ENCODE results near the gene TYMP. TPM values are rescaled to one million over a fixed set of nuclear protein-coding genes. Genes with fewer than 3 reads are reported as not detected.

TYMP gene
- total RNA-seq, 1 experiment from 2014 or later = 0.58 TPM

DNA sequence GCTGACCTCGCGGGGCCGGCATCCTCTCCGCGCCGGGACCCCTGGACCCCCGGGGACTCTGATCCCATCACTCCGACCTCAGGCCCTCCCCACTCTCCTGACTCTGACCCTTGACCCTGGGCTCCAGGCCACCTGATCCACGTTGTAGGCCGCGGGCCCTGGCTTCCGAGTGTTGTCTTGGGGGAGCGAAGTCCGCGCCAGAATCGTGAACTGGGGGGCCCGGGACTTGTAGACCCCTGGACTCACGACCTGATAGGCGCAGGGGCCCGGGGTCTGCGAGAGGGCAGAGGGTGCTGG, 716 bp upstream of the TYMP start:
- Histone ChIP-seq H3K27me3 (replicated peaks; ENCODE audit: insufficient read depth, low read depth, low read length, poor library complexity) (peaks cover 23% of the 10 kb centered on the region), H3K4me1 (ENCODE audit: insufficient read depth, low read length, poor library complexity, severe bottlenecking) (peaks cover 21% of the 10 kb centered on the region), H3K9me3 (ENCODE audit: low read depth, low read length, poor library complexity, severe bottlenecking) (no peaks in the 10 kb centered on the region), H3K27ac (ENCODE audit: low read depth, low read length, poor library complexity, severe bottlenecking) (no peak overlapping the region), H3K36me3 (ENCODE audit: insufficient read depth, low read length, poor library complexity, severe bottlenecking) (no peaks in the 10 kb centered on the region), H3K4me3 (ENCODE audit: low read depth, low read length, poor library complexity, severe bottlenecking) (peak overlapping the region; percentile 46)
- POLR2A ChIA-PET (ENCODE audit: low non-redundant PET) = no interaction called here
- CTCF ChIA-PET = no interaction called here
- intact Hi-C loops (cut with micrococcal nuclease; ENCODE audit: unreplicated experiment) = no loop called here
- TF ChIP-seq, protein P1, sequence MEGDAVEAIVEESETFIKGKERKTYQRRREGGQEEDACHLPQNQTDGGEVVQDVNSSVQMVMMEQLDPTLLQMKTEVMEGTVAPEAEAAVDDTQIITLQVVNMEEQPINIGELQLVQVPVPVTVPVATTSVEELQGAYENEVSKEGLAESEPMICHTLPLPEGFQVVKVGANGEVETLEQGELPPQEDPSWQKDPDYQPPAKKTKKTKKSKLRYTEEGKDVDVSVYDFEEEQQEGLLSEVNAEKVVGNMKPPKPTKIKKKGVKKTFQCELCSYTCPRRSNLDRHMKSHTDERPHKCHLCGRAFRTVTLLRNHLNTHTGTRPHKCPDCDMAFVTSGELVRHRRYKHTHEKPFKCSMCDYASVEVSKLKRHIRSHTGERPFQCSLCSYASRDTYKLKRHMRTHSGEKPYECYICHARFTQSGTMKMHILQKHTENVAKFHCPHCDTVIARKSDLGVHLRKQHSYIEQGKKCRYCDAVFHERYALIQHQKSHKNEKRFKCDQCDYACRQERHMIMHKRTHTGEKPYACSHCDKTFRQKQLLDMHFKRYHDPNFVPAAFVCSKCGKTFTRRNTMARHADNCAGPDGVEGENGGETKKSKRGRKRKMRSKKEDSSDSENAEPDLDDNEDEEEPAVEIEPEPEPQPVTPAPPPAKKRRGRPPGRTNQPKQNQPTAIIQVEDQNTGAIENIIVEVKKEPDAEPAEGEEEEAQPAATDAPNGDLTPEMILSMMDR (conservative IDR thresholded peaks at IDR 0.05; ENCODE audit: low read depth, low read length) = no peak
- no peak for TF ChIP-seq EZH2 (IDR thresholded peaks at IDR 0.05; ENCODE audit: borderline replicate concordance, low read depth, low read length, poor library complexity, severe bottlenecking)
- DNase-seq (ENCODE audit: low spot score) = no peak
- no TSS peak for BruUV-seq (replicated peaks)

DNA sequence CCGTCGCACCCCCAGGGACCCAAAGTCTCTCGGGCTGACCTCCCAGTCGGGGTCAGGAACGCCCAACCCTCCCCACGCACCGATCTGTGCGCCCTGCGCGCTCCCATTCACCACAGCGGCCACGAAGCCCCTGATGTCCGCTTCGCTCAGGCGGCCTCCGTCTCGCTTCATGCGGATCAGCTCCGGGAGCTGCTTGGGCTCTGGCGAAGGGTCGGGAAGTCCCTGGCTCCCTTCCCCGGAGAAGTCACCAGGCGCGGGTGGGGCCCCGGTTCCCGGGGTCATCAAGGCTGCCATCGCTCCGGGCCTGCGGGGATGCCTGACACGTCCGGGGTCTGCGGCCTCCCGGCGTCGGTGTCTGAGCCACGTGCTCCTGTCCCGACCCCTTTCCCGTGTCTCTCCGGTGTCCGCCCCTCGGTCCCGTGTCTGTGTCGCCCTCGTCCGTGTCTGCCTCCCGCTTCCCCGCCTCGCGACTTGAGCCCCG, 356 bp downstream of the TYMP start:
- TF ChIP-seq EZH2 (IDR thresholded peaks at IDR 0.05; ENCODE audit: borderline replicate concordance, low read depth, low read length, poor library complexity, severe bottlenecking) = no peak
- TF ChIP-seq, protein P1 (conservative IDR thresholded peaks at IDR 0.05; ENCODE audit: low read depth, low read length) = no peak
- ChIA-PET POLR2A (ENCODE audit: low non-redundant PET) (interaction anchor here (0.6 kb wide), 1 partner anchor 19 kb away, joined by 6 read pairs; no protein-coding TSS in a partner anchor), CTCF (no interaction called here)
- Histone ChIP-seq H3K36me3 (ENCODE audit: insufficient read depth, low read length, poor library complexity, severe bottlenecking) (peaks cover 4% of the 10 kb centered on the region), H3K9me3 (ENCODE audit: low read depth, low read length, poor library complexity, severe bottlenecking) (no peaks in the 10 kb centered on the region), H3K4me3 (ENCODE audit: low read depth, low read length, poor library complexity, severe bottlenecking) (peak overlapping the region; percentile 46), H3K4me1 (ENCODE audit: insufficient read depth, low read length, poor library complexity, severe bottlenecking) (peaks cover 27% of the 10 kb centered on the region), H3K27me3 (replicated peaks; ENCODE audit: insufficient read depth, low read depth, low read length, poor library complexity) (peaks cover 23% of the 10 kb centered on the region), H3K27ac (ENCODE audit: low read depth, low read length, poor library complexity, severe bottlenecking) (no peak overlapping the region)
- BruUV-seq (replicated peaks) = no TSS peak
- intact Hi-C loops (cut with micrococcal nuclease; ENCODE audit: unreplicated experiment) = no loop called here
- DNase-seq (ENCODE audit: low spot score) = no peak

DNA sequence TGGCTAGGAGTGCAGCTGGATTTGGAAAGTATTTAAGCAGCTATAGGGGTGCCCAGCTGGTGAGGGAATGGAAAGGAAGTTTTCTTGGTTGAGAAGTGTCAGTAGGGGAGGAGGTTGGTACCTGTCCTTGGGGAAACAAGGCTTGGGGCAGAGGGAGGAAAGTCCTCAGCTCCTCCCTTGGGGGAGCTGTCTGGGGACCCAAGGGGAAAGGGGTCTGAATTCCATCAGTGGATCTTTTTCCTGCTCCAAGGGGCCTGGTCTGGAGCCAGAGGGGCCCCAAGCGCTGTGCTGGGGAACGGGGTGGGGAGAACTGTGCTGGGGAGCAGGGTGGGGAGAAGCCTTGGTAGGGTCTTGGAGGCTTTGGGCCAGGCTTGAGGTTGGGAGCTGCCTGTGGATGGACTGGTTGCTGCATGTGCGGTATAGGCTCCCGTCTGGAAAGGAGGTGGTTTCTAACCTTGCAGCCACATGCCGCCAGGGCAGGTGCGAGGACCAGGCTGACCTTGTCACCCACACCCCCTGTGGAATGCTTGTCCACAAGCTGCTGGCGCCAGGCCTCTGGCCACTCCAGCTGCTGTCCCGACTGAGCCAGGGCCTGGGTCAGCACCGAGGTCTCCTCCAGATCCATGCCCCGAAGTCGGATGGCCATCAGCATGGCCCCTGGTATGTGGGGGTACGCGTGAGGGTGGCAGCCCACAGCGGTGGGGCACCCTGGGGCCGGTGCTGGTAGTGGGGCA, 963 bp downstream of the TYMP start:
- DNase-seq (ENCODE audit: low spot score) = no peak
- Histone ChIP-seq H3K4me1 (ENCODE audit: insufficient read depth, low read length, poor library complexity, severe bottlenecking) (peaks cover 30% of the 10 kb centered on the region), H3K4me3 (ENCODE audit: low read depth, low read length, poor library complexity, severe bottlenecking) (no peak overlapping the region), H3K36me3 (ENCODE audit: insufficient read depth, low read length, poor library complexity, severe bottlenecking) (peaks cover 10% of the 10 kb centered on the region), H3K27me3 (replicated peaks; ENCODE audit: insufficient read depth, low read depth, low read length, poor library complexity) (peaks cover 23% of the 10 kb centered on the region), H3K27ac (ENCODE audit: low read depth, low read length, poor library complexity, severe bottlenecking) (no peak overlapping the region), H3K9me3 (ENCODE audit: low read depth, low read length, poor library complexity, severe bottlenecking) (no peaks in the 10 kb centered on the region)
- POLR2A ChIA-PET (ENCODE audit: low non-redundant PET) = no interaction called here
- CTCF ChIA-PET = no interaction called here
- no peak for TF ChIP-seq EZH2 (IDR thresholded peaks at IDR 0.05; ENCODE audit: borderline replicate concordance, low read depth, low read length, poor library complexity, severe bottlenecking)
- TF ChIP-seq, protein P1 (conservative IDR thresholded peaks at IDR 0.05; ENCODE audit: low read depth, low read length) = no peak
- intact Hi-C loops (cut with micrococcal nuclease; ENCODE audit: unreplicated experiment) = no loop called here
- no TSS peak for BruUV-seq (replicated peaks)
